ENCODE results near the gene EPB41L1. TPM values are rescaled to one million over a fixed set of nuclear protein-coding genes. Genes with fewer than 3 reads are reported as not detected.

Gene EPB41L1
- total RNA-seq, 1 experiment from 2014 or later = 8.6 TPM

DNA sequence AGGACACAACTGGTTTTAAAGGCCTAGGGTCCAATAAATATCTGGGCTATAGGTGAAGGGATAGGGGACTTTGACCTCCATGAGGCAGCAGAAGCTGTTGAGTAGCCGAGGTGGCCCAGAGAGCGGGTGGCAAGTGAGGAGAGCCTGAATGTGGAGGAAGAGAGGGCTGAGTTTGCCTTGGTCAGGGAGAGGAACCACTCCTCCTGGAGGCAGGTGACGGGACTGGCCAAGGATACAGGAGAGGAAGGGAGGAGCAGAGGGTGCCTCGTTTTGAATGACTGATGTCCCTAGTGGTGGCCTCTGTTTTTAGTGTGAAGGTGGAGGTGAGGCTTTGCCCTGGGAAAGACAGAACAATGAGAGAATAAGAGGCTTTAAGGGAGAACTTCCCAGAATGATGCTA is 62.7 kb downstream of the EPB41L1 start:
- Histone ChIP-seq H3K36me3 (ENCODE audit: control insufficient read depth, insufficient read depth, low read length) (no peaks in the 10 kb centered on the region), H3K9me3 (ENCODE audit: control insufficient read depth, insufficient read depth, low read depth, low read length) (no peaks in the 10 kb centered on the region), H3K27ac (ENCODE audit: low read length) (no peak overlapping the region), H3K4me3 (ENCODE audit: low read depth in 2 of 2, low read length in 2 of 2) (no peak overlapping the region), H3K27me3 (ENCODE audit: control insufficient read depth, insufficient read depth, low read length) (no peaks in the 10 kb centered on the region), H3K4me1 (ENCODE audit: control insufficient read depth, insufficient read depth, low read length) (no peaks in the 10 kb centered on the region)
- TF ChIP-seq TCF7L2 (IDR thresholded peaks at IDR 0.05; ENCODE audit: low read depth, low read length) = no peak
- TF ChIP-seq, protein P1, sequence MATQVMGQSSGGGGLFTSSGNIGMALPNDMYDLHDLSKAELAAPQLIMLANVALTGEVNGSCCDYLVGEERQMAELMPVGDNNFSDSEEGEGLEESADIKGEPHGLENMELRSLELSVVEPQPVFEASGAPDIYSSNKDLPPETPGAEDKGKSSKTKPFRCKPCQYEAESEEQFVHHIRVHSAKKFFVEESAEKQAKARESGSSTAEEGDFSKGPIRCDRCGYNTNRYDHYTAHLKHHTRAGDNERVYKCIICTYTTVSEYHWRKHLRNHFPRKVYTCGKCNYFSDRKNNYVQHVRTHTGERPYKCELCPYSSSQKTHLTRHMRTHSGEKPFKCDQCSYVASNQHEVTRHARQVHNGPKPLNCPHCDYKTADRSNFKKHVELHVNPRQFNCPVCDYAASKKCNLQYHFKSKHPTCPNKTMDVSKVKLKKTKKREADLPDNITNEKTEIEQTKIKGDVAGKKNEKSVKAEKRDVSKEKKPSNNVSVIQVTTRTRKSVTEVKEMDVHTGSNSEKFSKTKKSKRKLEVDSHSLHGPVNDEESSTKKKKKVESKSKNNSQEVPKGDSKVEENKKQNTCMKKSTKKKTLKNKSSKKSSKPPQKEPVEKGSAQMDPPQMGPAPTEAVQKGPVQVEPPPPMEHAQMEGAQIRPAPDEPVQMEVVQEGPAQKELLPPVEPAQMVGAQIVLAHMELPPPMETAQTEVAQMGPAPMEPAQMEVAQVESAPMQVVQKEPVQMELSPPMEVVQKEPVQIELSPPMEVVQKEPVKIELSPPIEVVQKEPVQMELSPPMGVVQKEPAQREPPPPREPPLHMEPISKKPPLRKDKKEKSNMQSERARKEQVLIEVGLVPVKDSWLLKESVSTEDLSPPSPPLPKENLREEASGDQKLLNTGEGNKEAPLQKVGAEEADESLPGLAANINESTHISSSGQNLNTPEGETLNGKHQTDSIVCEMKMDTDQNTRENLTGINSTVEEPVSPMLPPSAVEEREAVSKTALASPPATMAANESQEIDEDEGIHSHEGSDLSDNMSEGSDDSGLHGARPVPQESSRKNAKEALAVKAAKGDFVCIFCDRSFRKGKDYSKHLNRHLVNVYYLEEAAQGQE (IDR thresholded peaks at IDR 0.05; ENCODE audit: insufficient read depth in 1 of 2, low read depth in 2 of 2, low read length in 1 of 2) = no peak
- TF ChIP-seq, protein P2, sequence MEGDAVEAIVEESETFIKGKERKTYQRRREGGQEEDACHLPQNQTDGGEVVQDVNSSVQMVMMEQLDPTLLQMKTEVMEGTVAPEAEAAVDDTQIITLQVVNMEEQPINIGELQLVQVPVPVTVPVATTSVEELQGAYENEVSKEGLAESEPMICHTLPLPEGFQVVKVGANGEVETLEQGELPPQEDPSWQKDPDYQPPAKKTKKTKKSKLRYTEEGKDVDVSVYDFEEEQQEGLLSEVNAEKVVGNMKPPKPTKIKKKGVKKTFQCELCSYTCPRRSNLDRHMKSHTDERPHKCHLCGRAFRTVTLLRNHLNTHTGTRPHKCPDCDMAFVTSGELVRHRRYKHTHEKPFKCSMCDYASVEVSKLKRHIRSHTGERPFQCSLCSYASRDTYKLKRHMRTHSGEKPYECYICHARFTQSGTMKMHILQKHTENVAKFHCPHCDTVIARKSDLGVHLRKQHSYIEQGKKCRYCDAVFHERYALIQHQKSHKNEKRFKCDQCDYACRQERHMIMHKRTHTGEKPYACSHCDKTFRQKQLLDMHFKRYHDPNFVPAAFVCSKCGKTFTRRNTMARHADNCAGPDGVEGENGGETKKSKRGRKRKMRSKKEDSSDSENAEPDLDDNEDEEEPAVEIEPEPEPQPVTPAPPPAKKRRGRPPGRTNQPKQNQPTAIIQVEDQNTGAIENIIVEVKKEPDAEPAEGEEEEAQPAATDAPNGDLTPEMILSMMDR (IDR thresholded peaks at IDR 0.05) = no peak
- TF ChIP-seq POLR2AphosphoS5 (IDR thresholded peaks at IDR 0.05; ENCODE audit: low read depth, low read length) = no peak
- TF ChIP-seq SIN3A (IDR thresholded peaks at IDR 0.05; ENCODE audit: borderline replicate concordance, insufficient read depth, low read depth, low read length) = no peak
- intact Hi-C loops (cut with micrococcal nuclease; ENCODE audit: unreplicated experiment) (no loop called here), in situ Hi-C loops (cut with HindIII; ENCODE audit: low pct_unique_long_range_greater_than_20kb, low sequenced_read_pairs) (no loop called here)
- no peak for ATAC-seq
- ChIA-PET POLR2A (no interaction called here), CTCF (interaction anchor here (0.6 kb wide), 1 partner anchor 546 kb away, joined by 3 read pairs; no protein-coding TSS in a partner anchor)
- DNase-seq (ENCODE audit: low read depth, low spot score) = no peak
- no TSS peak for BruUV-seq (replicated peaks)

DNA sequence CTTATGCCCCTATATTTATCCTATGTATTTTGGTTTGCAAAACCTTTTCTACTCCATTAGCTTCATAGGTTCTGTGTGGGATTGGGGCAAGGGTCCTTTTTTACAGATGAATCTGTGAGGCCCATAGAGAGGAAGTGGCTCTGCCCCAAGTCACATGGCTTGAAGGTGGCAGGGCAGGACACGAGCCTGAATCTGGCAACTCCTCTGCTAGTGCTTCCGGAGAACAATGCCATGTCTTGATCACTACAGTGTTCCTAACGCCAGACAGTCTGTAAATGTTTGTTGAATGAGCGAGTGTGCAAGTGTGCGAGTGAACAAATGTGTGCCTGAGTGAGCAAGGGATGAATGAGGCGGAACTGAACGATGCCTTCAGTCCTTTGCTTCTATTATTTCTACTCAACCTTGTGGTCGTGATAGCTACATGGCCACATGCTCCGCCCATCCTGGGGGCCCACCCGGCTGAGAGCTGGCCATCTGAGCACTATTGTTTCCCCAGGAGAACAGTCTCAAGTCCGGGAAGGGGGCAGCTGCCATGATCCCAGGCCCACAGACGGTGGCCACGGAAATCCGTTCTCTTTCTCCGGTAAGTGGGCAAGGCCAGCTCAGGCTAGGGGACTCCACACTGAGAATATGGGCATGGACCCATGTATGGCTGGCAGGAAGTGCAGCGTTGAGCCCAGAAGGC is 64.0 kb downstream of the EPB41L1 start:
- Histone ChIP-seq H3K36me3 (ENCODE audit: control insufficient read depth, insufficient read depth, low read length) (no peaks in the 10 kb centered on the region), H3K4me3 (ENCODE audit: low read depth in 2 of 2, low read length in 2 of 2) (no peak overlapping the region), H3K27me3 (ENCODE audit: control insufficient read depth, insufficient read depth, low read length) (no peaks in the 10 kb centered on the region), H3K4me1 (ENCODE audit: control insufficient read depth, insufficient read depth, low read length) (no peaks in the 10 kb centered on the region), H3K27ac (ENCODE audit: low read length) (no peak overlapping the region), H3K9me3 (ENCODE audit: control insufficient read depth, insufficient read depth, low read depth, low read length) (no peaks in the 10 kb centered on the region)
- DNase-seq (ENCODE audit: low read depth, low spot score) = no peak
- POLR2A ChIA-PET = no interaction called here
- no TSS peak for BruUV-seq (replicated peaks)
- CTCF ChIA-PET = no interaction called here
- in situ Hi-C loops (cut with HindIII; ENCODE audit: low pct_unique_long_range_greater_than_20kb, low sequenced_read_pairs) (no loop called here), intact Hi-C loops (cut with micrococcal nuclease; ENCODE audit: unreplicated experiment) (no loop called here)
- no peak for ATAC-seq
- TF ChIP-seq, protein P2 (IDR thresholded peaks at IDR 0.05) = no peak
- TF ChIP-seq, protein P1 (IDR thresholded peaks at IDR 0.05; ENCODE audit: insufficient read depth in 1 of 2, low read depth in 2 of 2, low read length in 1 of 2) = no peak
- no peak for TF ChIP-seq POLR2AphosphoS5 (IDR thresholded peaks at IDR 0.05; ENCODE audit: low read depth, low read length)
- TF ChIP-seq TCF7L2 (IDR thresholded peaks at IDR 0.05; ENCODE audit: low read depth, low read length) = no peak
- TF ChIP-seq SIN3A (IDR thresholded peaks at IDR 0.05; ENCODE audit: borderline replicate concordance, insufficient read depth, low read depth, low read length) = no peak

Measured in Panc1 (cell line).